Esophagus mucosa (tissue), 1 donor: ENCODE measurements around the gene CACNB2. TPM values are rescaled to one million over a fixed set of nuclear protein-coding genes. Genes with fewer than 3 reads are reported as not detected.

Source experiments
- ATAC-seq: fragments of 200-7000 bp; cut with Tn5 transposase; one replicate; pipeline ENCODE4 v1.9.1; 2020
- total RNA-seq: library from RNA; stranded (reverse); gene quantifications from one replicate; pipeline ENCODE4 v1.2.4, GENCODE V29; 2023
- donor health status: DM: yes; HTN: yes; CAD: no.

The CACNB2 gene
- 0.40 TPM for total RNA-seq

DNA sequence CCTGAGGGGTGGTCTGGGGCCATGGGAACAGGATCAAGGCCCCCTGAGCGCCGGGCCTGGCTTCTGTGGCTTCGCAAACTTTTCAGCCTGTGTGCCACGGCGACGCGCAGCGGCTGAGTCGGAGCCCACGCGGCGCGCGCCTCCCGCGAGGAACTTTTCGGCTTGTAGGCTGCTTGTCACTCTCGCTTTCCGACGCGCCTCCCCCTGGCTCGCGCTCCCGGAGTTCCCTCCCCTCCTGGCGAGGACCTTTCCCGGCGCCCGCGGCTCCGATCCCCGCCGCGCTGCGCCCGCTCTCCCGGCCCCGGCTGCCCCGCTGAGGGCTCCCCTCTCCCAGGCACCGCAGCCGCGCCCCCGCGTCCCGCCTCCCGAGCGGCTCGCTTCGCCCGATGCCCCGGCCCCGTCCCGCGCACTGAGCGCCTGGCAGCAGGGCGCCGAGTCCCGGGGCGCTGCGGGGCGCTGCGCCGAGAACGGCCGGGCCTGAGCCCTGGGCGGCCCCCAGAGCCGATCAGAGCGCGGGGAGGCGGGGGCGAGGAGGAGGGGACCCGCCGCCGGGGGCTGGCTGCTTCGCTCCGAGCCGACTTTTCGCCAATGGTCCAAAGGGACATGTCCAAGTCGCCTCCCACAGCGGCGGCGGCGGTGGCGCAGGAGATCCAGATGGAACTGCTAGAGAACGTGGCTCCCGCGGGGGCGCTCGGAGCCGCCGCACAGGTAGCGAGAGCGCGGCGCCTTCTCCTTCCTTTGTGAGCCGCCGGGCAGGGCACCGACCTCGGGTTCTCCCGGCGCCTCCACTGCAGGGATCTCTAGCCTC, at the start of gene CACNB2:
CACNB2 (plus strand) TSS at position 276 of the 808 bp plus-strand sequence.
- ATAC-seq = peak; percentile 11

DNA sequence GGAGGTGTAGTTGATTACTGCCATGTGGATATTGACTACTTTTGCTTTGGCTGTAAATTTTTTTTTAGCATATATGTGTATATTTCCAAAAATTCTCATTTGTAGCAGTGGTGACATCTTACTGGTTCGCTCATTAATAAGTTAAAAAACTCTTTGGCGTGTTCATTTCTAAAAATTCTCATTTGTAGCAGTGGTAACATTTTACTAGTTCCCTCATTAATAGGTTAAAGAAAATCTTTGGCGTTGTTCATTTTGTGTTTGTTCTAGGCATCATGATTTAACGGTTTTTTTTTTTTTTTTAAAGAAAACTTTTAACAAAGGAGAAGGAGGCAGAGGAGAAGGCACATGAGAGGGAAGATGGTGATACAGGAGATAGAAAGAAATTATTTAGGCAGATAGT, 45.9 kb upstream of the CACNB2 start:
- ATAC-seq = no peak

DNA sequence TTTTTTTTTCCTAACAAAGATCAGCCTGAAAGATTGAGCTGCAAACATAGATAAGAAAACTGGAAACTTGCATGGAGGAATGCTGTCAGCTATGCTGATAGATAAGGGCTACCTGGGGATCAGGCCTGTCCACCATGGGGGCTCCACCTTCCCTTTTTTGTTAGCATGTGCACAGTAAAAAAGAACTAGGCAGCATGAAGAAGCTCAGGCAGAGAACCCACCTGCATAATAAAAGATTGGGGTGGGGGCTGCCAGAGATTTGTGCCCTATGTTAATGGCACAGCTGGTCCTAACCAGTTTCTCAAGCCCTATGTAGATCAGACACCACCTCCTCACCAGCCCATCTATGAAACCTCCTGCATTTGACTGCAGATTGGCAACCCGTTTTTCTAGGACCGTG, 45.4 kb upstream of the CACNB2 start:
- ATAC-seq = no peak

DNA sequence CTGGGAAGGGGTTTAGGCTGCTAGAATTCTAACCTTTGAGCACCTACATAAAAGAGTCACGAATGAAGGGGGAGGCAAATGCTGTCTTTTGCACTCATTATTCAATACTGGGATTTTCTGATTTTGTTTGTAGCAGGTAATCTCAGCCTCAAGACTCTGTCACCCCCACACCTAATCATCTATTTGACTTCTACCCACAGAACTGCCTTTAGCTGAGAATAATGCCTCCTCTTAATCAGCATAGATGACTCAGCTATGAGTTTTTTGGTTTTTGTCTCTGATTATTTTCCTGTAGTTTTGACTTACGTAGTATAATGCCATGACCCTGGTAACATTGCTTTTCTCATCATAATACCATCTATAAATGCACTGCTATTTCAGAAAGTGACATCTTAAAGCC, 42.7 kb upstream of the CACNB2 start:
- no peak for ATAC-seq

DNA sequence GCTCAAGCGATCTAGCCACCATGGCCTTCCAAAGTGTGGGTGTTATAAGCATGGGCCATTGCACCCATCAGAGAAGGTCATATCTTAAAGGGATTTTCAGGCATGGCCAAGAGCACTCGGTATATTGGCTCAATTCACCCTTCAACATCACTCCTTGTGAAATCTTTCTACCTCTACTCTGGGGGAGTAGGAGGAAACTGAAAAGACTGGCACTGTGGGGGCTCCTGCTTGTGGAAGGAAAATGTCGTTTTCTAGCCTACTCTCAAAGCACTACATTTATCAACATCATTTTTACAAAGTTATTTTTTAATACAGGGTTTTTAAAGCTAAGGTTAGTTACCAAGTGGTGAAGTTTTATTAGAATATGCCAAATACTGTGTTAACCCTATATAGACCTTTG, 42.0 kb upstream of the CACNB2 start:
- ATAC-seq = no peak

DNA sequence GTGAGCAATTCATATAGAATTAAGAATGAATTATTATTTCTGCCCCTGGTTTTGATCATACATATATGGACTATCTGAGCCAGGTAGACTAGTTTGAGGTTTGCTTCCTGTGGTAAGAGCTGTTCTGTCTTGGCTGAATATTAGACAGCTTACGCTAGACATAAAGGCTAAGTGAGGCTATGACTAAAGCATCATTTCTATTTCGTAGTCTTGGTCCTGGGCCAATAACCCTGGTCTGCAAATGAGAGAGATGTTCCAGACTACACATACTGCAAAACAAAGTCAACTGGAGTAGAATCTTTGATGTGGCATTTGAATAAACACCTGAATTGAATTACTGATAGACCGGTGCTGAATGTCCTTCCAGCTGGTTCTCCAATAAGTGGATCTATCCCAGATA, 40.8 kb upstream of the CACNB2 start:
- no peak for ATAC-seq

DNA sequence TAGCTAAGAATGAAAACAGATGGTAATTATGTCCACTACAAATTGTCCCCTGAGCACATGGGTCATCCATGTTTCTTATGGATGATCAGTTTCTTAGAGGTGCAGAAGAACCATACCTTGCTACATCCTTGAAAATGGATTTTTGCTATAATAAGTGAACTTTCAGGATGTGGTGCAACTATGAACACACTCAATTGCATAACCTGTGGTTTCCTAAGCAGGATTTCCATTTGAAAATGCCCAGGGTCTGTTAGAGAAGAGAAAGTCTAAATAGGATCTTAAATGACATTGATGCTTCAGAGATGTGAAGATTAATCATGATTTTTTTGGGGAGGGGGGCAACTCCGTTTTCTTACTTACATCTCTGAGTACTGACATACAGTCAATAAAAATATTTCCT, 39.6 kb upstream of the CACNB2 start:
- no peak for ATAC-seq

DNA sequence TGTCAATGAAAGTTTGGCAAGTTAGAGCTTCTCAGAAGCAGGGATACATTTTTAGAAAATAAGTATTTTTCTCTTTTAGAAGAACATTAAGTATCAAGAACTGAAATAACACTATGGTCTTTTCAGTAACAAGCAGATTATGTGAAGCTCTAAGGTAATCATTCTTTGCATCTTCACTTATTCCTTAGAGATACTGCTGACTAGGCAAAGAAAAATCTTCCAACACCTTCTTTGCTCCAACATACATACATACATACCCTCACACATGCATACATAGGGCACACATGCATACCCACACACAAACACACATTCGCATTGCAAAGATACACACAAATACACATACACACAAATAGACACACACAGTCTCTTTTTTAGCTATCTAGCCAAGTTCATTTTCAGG, 37.8 kb upstream of the CACNB2 start:
- no peak for ATAC-seq

DNA sequence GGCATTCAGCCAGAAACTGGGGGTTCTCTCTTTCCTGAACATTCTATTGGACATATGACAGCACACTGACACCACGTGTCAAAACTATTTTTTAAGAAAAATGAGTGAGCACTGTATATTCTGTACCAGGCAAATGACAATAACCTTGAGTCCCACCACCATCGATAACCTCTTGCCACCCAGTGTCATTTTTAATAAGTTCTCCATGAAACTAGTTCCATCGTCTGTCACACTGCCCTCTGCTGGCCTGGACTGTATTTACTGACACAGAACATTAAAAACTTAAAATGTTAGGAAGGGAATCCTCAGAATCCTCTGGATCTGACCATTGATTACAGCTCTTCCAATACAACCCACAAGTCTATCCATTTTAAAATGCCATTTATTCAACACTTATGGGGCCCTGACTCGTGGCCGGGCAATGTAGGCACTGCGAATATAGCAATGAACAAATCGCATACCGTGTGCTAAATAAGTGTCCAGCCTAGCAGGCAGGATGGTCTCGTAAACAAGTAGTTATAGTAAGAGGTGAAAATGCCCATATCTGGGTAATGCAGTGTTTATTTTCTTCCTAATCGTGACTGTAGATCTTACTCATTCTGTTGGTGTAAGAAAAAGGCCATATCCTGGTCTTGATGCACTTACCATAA, 35.9 kb upstream of the CACNB2 start:
- ATAC-seq = peak; percentile 25

DNA sequence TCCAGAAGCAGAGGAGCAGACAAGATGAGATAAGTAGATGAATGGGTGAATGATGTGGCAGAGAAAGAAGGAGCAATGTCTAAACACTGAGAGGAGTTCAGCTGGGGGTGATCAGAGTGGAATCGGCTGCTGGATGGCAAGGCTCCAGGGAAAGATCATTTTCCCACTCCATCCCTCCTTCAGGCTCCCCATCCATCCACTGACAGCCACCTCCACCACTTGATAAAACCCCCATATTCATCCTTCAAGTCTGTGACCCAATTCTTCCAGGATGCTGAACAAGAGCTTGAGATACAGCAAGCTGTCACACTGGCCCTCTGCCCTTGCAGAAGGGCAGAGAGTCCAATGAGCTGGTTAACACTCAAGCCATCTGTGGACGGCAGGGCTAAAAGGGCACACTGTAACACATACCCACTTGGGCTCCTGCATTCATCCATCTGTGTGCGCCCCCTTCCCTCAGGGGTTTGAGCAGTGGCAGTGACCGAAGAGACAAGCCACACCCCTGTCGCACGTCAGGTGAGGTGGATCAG, 30.8 kb upstream of the CACNB2 start:
- no peak for ATAC-seq

DNA sequence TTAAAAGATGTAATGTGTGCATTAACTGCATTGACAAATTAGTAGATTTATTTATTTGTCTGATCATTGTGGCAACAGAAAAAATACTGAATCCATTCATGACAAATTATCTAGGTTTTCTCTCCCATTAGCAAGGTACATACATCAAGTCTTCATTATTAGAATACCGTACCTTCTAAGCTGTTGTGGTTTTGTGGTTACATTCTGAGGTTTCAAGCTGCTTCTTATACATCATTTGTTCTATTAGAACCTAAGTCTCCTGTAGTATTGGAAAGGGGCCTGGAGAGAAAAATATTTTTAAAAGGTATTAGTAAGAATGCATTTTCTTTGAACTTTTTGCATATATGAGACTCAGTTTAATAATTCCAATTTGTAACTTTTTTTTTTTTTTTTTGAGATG, 26.3 kb upstream of the CACNB2 start:
- no peak for ATAC-seq

DNA sequence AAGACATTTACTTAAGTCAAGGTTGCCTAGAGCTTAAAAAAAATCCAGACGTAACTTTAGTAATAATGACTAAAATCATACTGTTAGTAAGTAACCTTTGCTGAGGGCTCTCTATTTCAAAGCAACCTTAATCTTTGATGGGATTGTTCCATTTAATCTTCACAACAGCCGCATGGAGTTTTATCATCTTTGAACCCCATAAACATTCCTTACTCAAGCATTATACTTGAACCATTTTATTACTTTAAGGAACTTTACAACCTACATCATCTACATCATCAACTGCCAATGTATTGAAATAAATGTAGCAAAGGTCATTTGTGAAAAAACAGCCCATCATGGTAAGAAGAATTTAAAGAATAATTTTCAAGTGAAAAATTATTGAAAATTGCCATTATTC, 22.9 kb upstream of the CACNB2 start:
- ATAC-seq = no peak

DNA sequence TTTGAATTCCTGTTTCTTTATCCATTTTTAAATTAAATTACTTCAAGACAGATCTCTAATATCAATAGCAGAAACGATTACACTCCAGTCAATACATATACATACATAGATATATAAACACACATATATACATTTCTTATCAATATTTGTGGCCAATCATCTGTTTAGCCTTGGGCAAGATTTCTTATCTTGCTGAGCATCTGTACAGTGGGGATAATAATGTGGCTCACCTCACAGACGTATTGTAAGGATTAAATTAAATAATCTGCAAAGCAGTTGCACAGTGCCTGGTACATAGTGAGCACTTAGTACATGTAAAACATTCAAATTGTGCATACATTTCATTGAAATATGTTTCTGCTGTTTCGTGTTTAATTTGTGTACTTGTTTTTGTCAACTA, 17.5 kb upstream of the CACNB2 start:
- no peak for ATAC-seq

DNA sequence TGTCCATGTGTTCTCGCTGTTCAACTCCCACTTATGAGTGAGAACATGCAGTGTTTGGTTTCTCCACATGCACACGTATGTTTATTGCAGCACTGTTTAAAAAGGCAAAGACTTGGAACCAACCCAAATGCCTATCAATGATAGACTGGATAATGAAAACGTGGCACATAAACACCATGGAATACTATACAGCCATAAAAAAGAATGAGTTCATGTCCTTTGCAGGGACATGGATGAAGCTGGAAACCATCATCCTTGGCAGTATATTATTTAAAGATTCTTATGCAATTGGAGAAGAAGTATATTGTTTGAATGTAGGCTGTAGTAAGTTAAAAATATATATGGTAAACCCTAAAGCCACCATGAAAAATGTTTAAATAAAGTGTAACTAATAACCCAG, 7.2 kb upstream of the CACNB2 start:
- no peak for ATAC-seq

DNA sequence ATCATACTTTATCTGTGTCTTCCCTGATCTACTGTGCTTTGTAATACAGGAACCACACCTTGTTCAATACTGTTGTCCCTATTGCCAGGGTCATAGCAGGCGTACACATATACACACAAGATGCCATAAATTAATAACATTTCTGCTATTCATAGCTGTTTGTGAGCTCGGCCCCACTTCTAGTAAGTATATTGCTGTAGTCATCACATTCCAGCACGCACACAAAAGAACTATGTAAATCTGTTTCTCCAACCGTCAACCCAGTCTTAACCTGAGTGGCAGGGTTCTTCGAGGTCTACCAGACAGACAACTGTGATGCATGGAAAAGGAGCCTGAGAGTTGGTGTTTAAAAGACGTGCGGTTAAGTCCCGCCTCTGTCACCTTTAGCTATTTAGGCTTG, 5.7 kb upstream of the CACNB2 start:
- ATAC-seq = no peak

DNA sequence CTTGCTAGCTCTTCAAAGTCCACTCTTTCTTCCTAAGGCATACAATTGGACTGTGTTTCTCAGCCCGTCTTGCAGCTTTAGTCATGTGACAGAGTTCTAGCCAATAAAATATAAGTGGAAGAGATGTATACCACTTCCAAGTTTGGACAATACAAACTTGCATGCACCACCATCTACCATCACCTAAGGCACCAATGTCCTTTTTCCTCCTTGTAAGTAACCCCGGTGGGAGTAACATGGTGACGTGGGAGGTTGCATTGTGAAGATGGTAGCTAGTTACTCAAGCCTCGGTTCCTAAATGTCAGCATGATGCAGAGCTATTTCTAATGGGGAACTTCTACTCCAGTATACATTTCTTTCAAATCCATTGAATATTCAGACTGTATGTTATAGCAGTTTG, 5.3 kb upstream of the CACNB2 start:
- no peak for ATAC-seq

DNA sequence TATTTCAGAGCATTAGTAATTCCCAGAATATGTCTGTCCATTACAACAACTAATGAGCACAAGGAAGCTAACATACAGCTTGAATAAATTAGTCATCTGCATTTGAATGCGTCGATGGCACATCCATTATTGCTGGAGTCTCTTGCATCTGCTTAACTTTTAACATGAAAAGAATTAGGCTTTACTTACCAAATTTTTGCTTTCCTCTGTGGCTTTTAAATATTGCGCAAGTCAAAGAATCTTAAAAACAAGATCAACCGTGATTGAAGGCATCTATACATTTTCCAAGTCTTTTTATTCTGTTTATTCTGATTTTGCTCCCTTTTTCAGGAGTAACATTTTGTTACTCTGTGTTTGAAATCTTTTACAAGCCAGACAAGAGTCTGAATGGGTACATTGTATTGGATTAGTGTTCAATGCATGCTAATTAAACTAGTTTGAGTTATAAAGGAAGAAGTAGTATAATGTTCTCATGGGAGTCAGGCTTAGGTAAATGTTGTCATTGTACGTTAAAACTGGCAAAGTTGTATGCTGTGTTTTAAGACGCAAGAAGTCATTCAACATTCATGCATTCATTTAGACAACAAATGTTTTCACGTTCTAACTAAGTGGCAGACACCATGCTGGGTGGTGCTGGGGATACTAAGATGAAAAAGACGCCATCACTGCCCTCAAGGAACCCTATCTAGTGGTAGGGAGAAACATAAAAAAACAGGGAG, 4.0 kb upstream of the CACNB2 start:
- ATAC-seq = no peak

DNA sequence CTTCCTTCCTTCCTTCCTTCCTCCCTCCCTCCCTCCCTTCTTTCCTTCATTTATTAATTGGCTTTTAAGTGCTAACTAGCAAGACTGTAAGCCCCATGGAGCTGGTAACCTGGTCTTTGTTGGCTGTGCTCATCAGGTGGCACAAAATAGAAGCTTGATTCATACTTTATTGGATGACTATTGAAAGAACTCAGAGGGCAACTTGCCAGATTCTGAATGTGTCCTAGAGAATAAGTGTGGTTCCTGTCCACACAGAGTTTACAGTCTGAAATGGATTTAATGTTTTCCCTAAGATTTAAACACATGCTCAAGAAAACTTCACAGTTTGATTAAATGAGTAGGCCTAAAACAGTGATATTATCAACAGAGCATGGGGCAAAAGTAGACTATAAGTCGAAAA, 3.1 kb upstream of the CACNB2 start:
- no peak for ATAC-seq

DNA sequence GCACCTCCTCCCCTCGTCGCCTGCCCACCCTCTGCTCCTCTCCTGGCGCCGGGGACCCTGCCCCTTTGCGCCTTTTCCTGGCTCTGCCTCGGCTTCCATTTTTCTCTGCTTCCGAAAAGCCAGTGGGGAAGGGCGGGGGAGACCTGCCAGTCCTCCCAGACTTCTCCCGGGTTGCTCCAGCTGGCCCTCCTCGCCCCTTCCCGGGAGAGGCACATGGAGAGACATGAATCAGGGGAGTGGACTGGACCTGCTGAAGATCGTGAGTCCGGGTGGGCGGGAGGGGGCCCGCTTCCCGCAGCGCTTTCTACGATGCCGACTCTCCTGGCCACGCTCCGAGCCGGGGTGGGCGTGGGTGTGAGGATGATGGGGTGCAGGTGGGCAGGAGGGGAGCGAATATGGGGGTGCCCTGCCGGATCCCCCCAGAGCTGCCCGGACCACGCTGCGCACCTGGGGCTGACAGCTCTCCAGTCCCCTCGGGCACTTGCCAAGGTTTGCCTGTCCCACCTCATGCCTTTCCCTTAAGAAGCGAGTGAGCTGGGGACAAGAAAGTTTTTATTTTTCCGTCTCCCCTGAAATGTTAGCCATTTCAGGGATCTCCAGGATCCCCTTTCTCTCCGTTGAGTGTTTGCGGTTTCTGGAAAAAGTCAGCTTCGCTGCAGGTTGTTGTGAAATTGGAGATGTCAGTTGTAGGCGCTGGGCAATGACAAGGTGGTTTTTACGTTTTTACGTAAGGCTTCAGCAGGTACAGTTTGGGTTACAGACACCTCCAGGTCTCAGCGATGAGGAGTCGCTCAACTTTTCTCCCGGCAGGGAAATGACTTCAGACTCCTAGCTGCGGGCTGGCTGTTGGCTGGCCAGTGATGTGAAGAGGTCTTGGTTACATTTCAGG, 977 bp downstream of the CACNB2 start:
- ATAC-seq = peak; percentile 10

DNA sequence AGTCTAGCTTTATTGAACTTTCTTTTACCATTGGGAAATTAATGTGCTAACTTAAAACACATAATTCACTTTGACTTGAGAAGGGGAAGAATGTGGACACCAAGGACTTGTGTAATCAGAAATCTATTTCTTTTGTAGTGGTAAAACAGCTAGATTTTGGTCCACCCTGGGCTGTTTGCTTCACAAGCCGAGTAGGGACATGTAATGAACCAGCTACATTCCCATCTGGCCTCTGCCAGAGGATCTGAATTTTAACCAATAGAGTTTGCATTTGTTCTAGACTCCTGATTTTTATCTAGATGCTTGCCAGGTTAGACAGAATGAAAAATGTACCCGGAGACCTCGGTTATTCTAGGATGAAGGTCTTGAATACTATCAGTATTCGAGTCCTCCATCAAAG, 1.9 kb downstream of the CACNB2 start:
- no peak for ATAC-seq

DNA sequence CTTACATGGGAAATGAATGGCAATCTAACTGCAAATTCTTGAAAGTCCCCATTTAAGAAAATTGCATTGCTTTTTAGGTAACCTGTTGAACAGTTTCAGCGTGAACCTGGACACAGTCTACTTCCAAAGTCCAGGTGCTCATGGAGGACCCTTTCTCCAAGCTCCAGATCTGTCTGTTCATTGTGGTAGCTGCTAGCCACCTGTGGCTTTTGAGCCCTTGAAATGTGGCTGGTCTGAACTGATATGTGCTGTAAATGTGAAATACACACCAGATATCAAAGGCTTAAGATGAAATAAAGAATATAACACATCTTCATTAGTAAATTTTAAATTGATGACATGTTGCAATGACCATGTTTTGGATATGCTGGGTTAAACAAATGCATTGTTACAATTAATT, 4.2 kb downstream of the CACNB2 start:
- ATAC-seq = no peak

DNA sequence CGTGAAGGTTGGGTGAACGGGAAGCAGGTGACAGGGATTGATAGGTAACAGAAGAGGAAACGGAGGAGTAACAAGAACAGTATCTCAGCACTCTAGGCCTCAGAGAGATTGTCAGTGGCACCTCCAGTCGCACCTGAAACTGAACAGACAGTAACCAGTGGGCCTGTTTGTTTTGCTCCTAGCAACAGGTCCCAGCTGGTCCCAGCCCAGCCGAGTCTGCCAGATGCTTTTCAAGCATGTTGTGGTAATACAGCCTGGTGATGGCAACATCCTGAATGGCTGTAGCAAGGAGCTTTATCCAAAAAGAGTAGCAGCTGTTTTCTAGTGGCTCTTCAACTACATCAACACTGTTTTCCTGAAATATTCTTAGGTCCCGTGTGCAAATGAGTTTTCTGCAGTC, 4.7 kb downstream of the CACNB2 start:
- ATAC-seq = no peak

DNA sequence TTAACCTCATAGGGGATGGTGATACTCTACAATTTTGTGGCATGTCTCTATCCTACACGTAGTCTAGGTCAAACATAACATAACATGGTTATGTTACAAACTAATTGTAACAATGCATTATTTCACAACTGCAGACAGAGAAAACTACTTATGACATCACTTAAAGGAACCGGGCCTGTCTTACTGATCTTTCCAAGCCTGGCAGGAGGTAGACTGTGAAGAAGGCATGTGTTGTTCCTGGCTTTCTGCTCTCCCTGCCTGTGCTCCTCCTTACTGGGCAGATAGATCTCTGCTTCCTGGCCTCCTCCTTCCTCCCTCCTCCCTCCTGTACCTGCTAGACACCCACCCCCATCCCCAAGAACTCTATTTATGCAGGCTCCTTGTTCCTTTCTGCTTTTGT, 5.4 kb downstream of the CACNB2 start:
- ATAC-seq = no peak
